ENCODE results near the gene CDX2.
"Not testable (repeated sequence)": the region's sequence is repeated elsewhere in the genome, so short reads cannot be mapped to it uniquely, and the experiment has no call there.

Gene CDX2, protein sequence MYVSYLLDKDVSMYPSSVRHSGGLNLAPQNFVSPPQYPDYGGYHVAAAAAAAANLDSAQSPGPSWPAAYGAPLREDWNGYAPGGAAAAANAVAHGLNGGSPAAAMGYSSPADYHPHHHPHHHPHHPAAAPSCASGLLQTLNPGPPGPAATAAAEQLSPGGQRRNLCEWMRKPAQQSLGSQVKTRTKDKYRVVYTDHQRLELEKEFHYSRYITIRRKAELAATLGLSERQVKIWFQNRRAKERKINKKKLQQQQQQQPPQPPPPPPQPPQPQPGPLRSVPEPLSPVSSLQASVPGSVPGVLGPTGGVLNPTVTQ

GRCh38 chr13:27969082-27969865 lies at the start of gene CDX2:
Gene CDX2, minus strand, starts transcription at chr13:27969315. Its CDS starts 309 bp downstream, at chr13:27969006.
- DNase-seq, result no peak

GRCh38 chr13:28014301-28014700 lies 45.2 kb upstream of the CDX2 start:
- DNase-seq, result no peak

DNA sequence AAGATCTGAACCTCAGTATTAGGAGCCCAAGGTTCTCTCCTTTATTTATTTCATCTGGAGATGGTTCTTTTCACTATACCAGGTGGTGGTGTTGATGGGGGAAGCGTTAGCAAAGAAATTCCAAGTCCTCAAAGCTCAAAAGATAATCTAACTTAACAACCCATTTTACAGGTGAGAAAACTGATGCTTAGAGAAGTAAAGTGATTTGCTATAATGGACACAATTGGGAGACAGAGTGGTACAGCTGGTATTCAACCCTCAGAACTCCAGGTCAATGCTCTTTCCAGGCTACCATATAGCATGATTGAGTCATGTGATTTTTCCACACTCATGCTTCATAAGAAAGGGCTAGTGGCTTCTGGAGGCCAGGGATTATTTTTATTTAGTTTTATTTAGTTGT lies 44.4 kb upstream of the CDX2 start:
- DNase-seq, result no peak

DNA sequence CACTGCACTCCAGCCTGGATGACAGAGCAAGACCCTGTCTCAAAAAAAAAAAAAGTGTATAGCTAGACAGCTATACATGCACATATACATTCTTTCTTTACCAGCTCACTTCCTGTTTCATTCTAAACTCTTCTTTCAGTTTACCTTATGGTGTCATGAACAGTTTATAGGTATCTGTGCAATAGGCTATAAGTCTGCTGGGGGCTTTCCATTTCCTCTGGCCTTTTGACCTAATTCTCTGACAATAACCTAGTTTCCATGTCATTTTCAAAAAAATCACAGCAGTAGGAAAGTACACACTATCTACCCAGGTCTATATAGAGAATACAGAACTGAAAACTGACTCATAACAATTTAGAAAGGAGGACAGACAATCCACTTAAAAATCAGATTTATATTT lies 43.8 kb upstream of the CDX2 start:
- no peak for DNase-seq

DNA sequence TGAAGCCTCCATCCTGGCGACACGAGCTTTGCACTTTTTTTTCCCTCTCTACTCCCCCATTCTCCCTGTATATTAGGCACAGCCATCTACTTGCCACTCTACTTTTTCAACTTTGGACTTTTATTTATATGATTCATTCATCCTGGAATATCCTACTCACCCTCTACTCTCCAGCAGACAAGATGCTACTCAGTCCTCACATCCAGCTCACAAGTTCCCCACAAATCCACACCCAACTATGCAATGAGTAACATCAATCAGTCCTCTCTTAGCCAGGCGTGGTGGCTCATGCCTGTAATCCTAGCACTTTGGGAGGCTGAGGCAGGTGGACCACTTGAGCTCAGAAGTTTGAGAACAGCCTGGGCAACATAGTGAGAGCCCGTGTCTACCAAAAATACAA lies 43.3 kb upstream of the CDX2 start:
- DNase-seq, result no peak

GRCh38 chr13:28010046-28010445 lies 40.9 kb upstream of the CDX2 start:
- DNase-seq, result no peak

DNA sequence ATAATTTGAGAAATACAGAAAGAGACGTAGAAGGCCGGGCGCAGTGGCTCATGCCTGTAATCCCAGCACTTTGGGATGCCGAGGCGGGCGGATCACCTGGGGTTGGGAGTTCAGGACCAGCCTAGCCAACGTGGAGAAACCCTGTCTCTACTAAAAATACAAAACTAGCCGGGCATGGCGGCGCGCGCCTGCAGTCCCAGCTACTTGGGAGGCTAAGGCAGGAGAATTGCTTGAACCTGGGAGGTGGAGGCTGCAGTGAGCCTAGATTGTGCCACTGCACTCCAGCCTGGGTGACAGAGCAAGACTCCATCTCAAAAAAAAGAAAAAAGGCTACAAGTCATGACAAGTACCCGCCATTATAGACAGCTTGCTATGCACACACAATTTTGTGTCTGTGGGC lies 35.9 kb upstream of the CDX2 start:
- DNase-seq, result not testable (repeated sequence)

- DNase-seq, result no peak
Measured at GRCh38 chr13:28002886-28003698, 34.0 kb upstream of the CDX2 start.

GRCh38 chr13:28001837-28002473 lies 32.8 kb upstream of the CDX2 start:
- no peak for DNase-seq

DNA sequence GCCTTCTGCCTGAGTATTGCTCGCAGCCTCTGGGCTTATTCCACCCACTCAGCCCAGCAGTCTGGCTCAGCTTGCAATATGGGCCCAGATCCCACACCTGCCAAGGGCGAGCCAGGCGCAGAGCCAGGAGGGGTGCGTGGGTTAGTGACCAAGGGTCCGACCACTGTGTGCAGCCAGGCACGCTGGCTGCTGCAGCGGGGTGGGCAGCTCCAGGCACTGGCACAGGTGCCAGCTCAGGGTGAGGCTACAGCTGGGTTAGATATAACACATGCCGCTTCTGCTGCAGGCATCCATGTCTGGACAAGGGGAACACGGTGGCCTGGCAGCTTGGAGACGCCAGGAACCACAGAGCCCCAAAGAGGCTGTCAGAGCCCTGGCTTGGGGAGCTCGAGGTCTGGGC lies 31.9 kb upstream of the CDX2 start:
- no peak for DNase-seq

DNA sequence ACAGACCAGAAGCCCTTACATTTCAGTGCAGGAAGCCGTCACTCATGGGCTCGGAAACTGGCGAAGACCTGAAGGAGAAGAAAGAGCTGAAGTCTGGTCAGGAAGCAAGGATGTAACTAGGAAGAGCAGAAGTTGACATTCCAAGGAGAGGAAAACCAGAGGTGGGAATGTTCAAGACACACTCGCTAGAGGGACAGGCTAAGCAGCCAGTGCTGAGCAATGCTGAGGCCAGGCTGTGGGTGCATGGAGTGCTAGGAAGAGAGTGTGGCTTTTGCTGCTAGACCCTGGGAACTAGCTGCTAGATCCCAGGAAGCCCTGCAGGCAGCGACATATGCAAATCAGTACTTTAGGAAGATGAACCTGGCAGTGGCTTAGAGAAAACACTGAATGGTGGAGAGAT lies 31.5 kb upstream of the CDX2 start:
- no peak for DNase-seq

GRCh38 chr13:27997904-27998522 lies 28.9 kb upstream of the CDX2 start:
- DNase-seq, result no peak

DNA sequence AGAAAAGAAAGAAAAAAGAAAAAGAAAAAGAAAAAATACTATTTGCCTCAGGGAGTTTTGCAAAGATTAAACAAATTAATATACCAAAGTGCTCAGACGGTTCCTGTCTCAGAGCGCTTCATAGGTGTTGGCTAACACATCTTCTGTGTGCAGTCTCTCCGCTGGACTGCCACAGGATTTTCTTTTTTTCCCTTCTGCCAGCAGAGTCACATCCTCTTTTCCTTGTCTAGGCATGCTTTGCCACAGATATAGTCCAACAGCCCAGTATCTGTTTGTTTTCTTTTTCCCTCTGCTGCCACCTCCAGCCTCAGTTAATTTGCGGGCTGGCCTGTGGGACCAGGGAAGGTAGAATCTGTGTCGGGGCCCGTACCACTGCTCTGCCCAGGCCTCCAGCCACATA lies 22.8 kb upstream of the CDX2 start:
- no peak for DNase-seq

DNA sequence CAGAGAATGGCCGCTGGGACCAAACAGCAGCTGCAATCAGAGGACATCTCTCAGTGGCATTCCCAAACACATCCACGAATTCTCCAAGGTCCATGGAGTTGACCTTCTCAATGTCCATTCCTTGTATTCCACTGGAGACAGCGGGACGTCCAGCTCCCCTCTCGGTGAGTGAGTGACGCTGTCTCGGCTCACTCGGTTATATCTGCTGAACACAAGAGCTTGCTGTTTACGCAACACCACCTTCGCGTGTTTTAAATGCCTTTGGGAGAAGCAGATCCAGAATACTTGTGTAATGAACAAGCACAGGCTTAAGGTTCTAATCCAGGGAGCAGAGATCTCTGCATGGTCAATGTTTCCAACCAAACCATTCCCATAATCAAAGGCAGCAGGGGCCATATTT lies 19.4 kb upstream of the CDX2 start, which contains the start of gene URAD:
TSS of gene URAD (minus strand) at position 174 of the 400 bp plus-strand sequence. CDS start at position 118, 56 bp downstream.
- DNase-seq, result no peak

DNA sequence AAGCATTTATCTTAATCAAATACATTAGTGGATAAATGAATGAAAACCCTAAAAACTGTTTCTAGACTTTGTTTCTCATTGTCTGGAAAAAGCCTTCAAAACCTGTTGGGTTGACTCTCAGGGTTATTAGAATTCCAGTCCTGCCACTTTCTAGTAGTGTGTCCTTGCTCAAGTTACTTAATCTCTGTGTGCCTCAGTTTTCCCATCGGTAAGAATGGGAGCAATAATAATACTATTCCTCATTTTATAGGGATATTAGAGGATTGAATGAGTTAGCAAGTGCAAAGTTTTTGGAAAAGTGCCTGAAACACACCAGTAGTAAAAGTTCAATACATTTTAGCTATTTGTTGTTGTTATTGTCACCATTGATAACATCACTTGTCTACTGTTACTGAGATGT lies 16.5 kb upstream of the CDX2 start:
- no peak for DNase-seq

- DNase-seq, result no peak
Measured at GRCh38 chr13:27982361-27982760, 13.2 kb upstream of the CDX2 start.

- no peak for DNase-seq
Measured at GRCh38 chr13:27981006-27981708, 12.0 kb upstream of the CDX2 start.

- DNase-seq, result no peak
Measured at GRCh38 chr13:27980280-27980998, 11.3 kb upstream of the CDX2 start.

- DNase-seq, result no peak
Measured at GRCh38 chr13:27979765-27980279, 10.7 kb upstream of the CDX2 start.

DNA sequence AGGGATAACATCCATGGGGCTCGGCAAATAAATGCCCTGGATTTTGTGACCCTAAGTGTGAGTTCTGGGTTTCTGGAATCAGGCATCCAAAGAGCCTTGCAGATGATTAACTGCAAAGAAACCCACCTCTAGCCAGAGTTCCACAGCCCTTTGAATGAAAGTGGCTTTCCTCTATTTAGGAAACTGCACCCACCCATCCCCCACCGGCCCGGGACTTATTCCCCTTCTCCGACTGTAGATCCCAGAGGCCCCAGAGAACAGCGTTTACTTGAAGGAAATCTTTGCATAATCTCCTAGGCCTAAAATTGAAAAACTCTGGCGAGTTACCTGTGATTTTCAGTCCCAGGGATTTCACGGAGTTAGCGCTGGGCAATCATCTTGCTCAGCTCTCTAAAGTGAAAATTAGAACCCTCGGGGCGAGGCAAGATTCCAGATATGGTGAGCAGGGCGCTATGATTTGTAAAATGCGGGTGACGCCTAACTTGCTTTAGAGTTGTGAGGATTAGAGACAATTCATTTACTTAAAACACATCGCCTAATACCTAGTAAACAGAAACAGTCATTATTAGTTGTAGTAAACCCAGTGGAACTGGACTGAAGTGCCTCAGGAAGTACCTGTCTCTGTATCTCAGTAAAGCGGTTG lies 10.0 kb upstream of the CDX2 start:
- no peak for DNase-seq

All from activated CD4-positive, CD25-positive, alpha-beta regulatory T cell (primary cell).